Prostate gland (tissue), 2 donors: ENCODE results near the gene CLCF1. TPM values are rescaled to one million over a fixed set of nuclear protein-coding genes. Genes with fewer than 3 reads are reported as not detected.

Experiments
- DNase-seq: peaks from one replicate; pipeline ENCODE4 v3.0.0-alpha.2; 2019; ENCODE audit warnings: low spot score
- H3K27ac ChIP-seq, 2 donors: fragments of 200-600 bp; sonication (generic); 2 replicates each; pipeline ENCODE4 v1.5.1; 2017 to 2019
- H3K27me3 ChIP-seq: fragments of 200-600 bp; sonication (generic); replicated peaks from 2 replicates; pipeline ENCODE4 v1.5.1; 2019; ENCODE audit not compliant: insufficient read depth
- H3K36me3 ChIP-seq, 2 donors: fragments of 200-600 bp; sonication (generic); 1 replicate in 1 of 2; 2 replicates in 1 of 2; pipeline versions ENCODE4 v1.5.1 to v1.8.1; 2017 to 2019
- H3K4me1 ChIP-seq: fragments of 200-600 bp; sonication (generic); replicated peaks from 2 replicates; pipeline ENCODE4 v1.5.1; 2019
- H3K4me3 ChIP-seq, 2 donors: fragments of 200-600 bp; sonication (generic); 2 replicates each; pipeline ENCODE4 v1.5.1; 2017 to 2019
- H3K9me3 ChIP-seq: fragments of 200-600 bp; sonication (generic); 2 replicates; pipeline ENCODE4 v1.5.1; 2017
- CTCF ChIP-seq, 4 experiments: fragments of 200-600 bp in 2 of 4; fragments of 450-650 bp in 2 of 4; sonication (generic) in 2 of 4; IDR thresholded peaks; 1 replicate in 3 of 4; 2 replicates in 1 of 4; pipeline ENCODE4 v1.5.1; 2016 to 2019; ENCODE audit warnings: antibody characterized with exemption in 4 of 4, mild to moderate bottlenecking in 2 of 4, moderate library complexity in 2 of 4
- POLR2A ChIP-seq: fragments of 450-650 bp; IDR thresholded peaks from one replicate; pipeline ENCODE4 v1.6.1; 2016; ENCODE audit warnings: antibody characterized with exemption, mild to moderate bottlenecking
- POLR2AphosphoS5 ChIP-seq: sonication (generic); formaldehyde crosslinking; IDR thresholded peaks from one replicate; pipeline ENCODE4 v1.6.1; 2017; ENCODE audit warnings: antibody characterized with exemption
- WGBS: methylation state at CpG from one replicate; pipeline ENCODE4 v1.1.5; 2018; 5-methylcytosine and 5-hydroxymethylcytosine counted together
- intact Hi-C: fragments of 100-400 bp; cut with DNase I; formaldehyde crosslinking; loops from one replicate; pipeline ENCODE4 v1.14.2; 2022
- total RNA-seq, 2 donors: library from RNA; depleted of rRNA; stranded (reverse); fragments of >200 nt; gene quantifications; one replicate each; pipeline ENCODE4 v1.1.0, GENCODE V29; 2016

The CLCF1 gene
- total RNA-seq, 2 donors from 2014 or later: 2.5 to 2.6 TPM

- no peak within 1 kb of the TSS for H3K27ac ChIP-seq
Observed at GRCh38 chr11:67415501-67416304, 42.3 kb upstream of the CLCF1 start, which contains the start of gene CARNS1. TSS of gene CARNS1 (plus strand) at chr11:67415678. CDS start at chr11:67416200, 522 bp downstream.

GRCh38 chr11:67413266-67413849 is 40.0 kb upstream of the CLCF1 start:
- TF ChIP-seq CTCF (IDR thresholded peaks at IDR 0.05): no peak
- no peak for TF ChIP-seq POLR2AphosphoS5
- TF ChIP-seq POLR2A: no peak
- H3K36me3 ChIP-seq: no peaks in the 10 kb centered on the region
- no peak for DNase-seq
- H3K4me1 ChIP-seq: peaks cover 4% of the 10 kb centered on the region
- intact Hi-C loops: no loop called here
- no peak overlapping the region for H3K4me3 ChIP-seq
- 80% methylated on average over 2 of the region's 2 CpGs for WGBS
- no peaks in the 10 kb centered on the region for H3K27me3 ChIP-seq
- no peaks in the 10 kb centered on the region for H3K9me3 ChIP-seq
- H3K27ac ChIP-seq: no peak overlapping the region

More at GRCh38 chr11:67415501-67416304, 42.3 kb upstream of the CLCF1 start, which contains the start of gene CARNS1:
- no peak for DNase-seq
- TF ChIP-seq POLR2A: no peak
- no peak for TF ChIP-seq CTCF (IDR thresholded peaks at IDR 0.05)
- no peak for TF ChIP-seq POLR2AphosphoS5
- H3K36me3 ChIP-seq: no peaks in the 10 kb centered on the region
- intact Hi-C loops: no loop called here
- peak within 1 kb of the TSS; percentile 18 to 30 for H3K4me3 ChIP-seq
- WGBS: 4% methylated on average over 26 of the region's 67 CpGs
- no peaks in the 10 kb centered on the region for H3K27me3 ChIP-seq
- no peaks in the 10 kb centered on the region for H3K9me3 ChIP-seq
- peaks cover 11% of the 10 kb centered on the region for H3K4me1 ChIP-seq

GRCh38 chr11:67412495-67413179 is 39.2 kb upstream of the CLCF1 start:
- Histone ChIP-seq H3K4me1 (peaks cover 4% of the 10 kb centered on the region), H3K27me3 (no peaks in the 10 kb centered on the region), H3K4me3 (no peak overlapping the region), H3K27ac (no peak overlapping the region), H3K9me3 (no peaks in the 10 kb centered on the region), H3K36me3 (no peaks in the 10 kb centered on the region)
- DNase-seq: no peak
- no peak for TF ChIP-seq POLR2AphosphoS5
- TF ChIP-seq CTCF (IDR thresholded peaks at IDR 0.05): no peak
- no peak for TF ChIP-seq POLR2A
- intact Hi-C loops: no loop called here
- 70% methylated on average over 9 of the region's 9 CpGs for WGBS

- Histone ChIP-seq H3K9me3 (no peaks in the 10 kb centered on the region), H3K4me1 (peaks cover 4% of the 10 kb centered on the region), H3K27me3 (no peaks in the 10 kb centered on the region), H3K27ac (no peak overlapping the region), H3K36me3 (no peaks in the 10 kb centered on the region), H3K4me3 (no peak overlapping the region)
- no peak for DNase-seq
- intact Hi-C loops: no loop called here
- TF ChIP-seq POLR2A (no peak), CTCF (IDR thresholded peaks at IDR 0.05) (no peak), POLR2AphosphoS5 (no peak)
- WGBS: 55% methylated on average over 7 of the region's 7 CpGs
Observed at GRCh38 chr11:67411785-67412152, 38.4 kb upstream of the CLCF1 start.
